Stimulated activated naive CD8-positive, alpha-beta T cell treated with anti-CD3 and anti-CD28 coated beads, Interleukin-15, amount 100 ng/mL, for 72 hours (primary cell): ENCODE data around the gene UST.
"Not testable (repeated sequence)": the region's sequence is repeated elsewhere in the genome, so short reads cannot be mapped to it uniquely, and the experiment has no call there.

Experiments used
- ATAC-seq: fragments of 150-1000 bp; cut with Tn5 transposase; 2 replicates; pipeline ENCODE4 v1.10.0; 2021; ENCODE audit warnings: mild to moderate bottlenecking, moderate library complexity
- DNase-seq, 2 donors: peaks; one replicate each; pipeline ENCODE4 v3.0.0; 2021 to 2022
- H3K27ac Mint-ChIP-seq, 2 donors: one replicate each; pipeline ENCODE4 v1.8.0; 2022; ENCODE audit warnings: mild to moderate bottlenecking in 2 of 2, mixed read lengths in 2 of 2, moderate library complexity in 2 of 2
- H3K27me3 Mint-ChIP-seq: one replicate; pipeline ENCODE4 v1.8.0; 2022; ENCODE audit warnings: mixed read lengths
- H3K4me1 Mint-ChIP-seq: one replicate; pipeline ENCODE4 v1.8.0; 2022; ENCODE audit warnings: mild to moderate bottlenecking, mixed read lengths
- H3K4me3 Mint-ChIP-seq, 2 donors: one replicate each; pipeline ENCODE4 v1.8.0; 2022; ENCODE audit warnings: mild to moderate bottlenecking in 2 of 2, mixed read lengths in 2 of 2, moderate library complexity in 1 of 2
- H3K9me3 Mint-ChIP-seq, 2 donors: one replicate each; pipeline ENCODE4 v1.8.0; 2022; ENCODE audit warnings: mixed read lengths in 2 of 2

The UST gene

DNA sequence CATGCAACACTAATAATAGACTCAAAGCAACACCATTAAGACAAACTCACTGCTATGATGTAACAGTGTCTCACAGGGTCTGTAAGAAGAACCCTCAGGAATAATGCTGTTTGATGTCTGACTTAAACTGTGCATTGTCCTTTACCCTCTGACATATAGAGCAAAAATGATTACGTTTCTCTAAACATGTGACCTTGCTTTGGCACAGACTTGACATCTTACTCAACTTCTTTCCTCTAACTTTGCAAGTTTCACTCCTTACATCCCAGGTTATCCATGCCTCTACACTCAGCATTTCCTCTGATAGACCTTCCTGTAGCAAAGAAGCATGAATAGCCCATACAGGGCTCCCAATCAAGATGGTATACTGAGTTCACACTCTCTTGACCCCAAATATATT, 252.7 kb downstream of the UST start:
- no peaks in the 10 kb centered on the region for H3K27me3 Mint-ChIP-seq
- H3K9me3 Mint-ChIP-seq: peaks cover 11 to 24% of the 10 kb centered on the region in 2 donors
- peaks cover 12% of the 10 kb centered on the region for H3K4me1 Mint-ChIP-seq
- no peak overlapping the region for H3K27ac Mint-ChIP-seq
- H3K4me3 Mint-ChIP-seq: no peak overlapping the region
- no peak for ATAC-seq
- DNase-seq: no peak

GRCh38 chr6:148999929-149000468, 253.2 kb downstream of the UST start:
- Mint-ChIP-seq H3K4me1 (peaks cover 12% of the 10 kb centered on the region), H3K4me3 (peak overlapping the region; percentile 1 to 30), H3K27ac (no peak overlapping the region), H3K27me3 (no peaks in the 10 kb centered on the region), H3K9me3 (peaks cover 11 to 24% of the 10 kb centered on the region in 2 donors)
- peak; percentile 65 for ATAC-seq
- no peak for DNase-seq

DNA sequence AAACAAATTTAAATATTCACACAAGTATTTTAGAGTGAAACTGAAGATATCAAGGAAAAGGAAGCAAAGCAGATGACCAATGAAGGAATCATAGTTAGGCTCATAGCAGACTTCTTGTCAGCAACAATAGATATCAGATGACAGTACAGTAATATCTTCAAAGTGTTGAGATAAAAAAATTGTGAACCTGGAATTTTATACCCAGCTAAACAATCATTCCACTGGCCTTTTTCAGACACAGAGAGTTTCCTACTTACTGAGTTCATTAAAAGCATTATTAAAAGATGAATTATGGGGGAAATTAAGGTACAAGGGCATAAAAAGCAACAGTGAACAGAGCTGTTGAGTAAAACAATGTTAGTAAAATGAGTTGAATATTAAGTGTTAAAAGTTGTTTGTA, 254.6 kb downstream of the UST start:
- ATAC-seq (no peak), DNase-seq (no peak)

DNA sequence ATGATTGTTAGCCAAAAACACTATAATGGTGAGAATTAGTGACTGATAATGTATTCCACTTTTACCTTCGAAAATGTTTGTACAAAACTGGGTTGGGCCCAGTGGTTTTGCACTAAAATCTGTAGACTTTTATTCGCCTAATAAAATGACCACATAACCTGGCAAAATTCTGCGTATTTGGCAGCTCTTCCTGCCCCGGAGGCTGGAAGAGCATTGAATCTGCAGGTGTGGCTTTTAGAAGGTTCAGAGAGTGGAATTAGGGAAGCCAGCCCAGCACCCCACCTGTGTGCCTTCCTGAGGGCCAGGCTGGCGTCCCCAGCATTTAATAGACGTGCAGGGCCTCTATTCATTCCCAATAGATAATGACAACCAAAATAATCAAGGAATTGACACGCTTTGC, 256.7 kb downstream of the UST start:
- Mint-ChIP-seq H3K4me3 (no peak overlapping the region), H3K9me3 (peaks cover 11 to 24% of the 10 kb centered on the region in 2 donors), H3K4me1 (peaks cover 12% of the 10 kb centered on the region), H3K27ac (no peak overlapping the region), H3K27me3 (no peaks in the 10 kb centered on the region)
- DNase-seq: no peak
- ATAC-seq: no peak

More for the DNA sequence above, 254.6 kb downstream of the UST start:
- Mint-ChIP-seq H3K27me3 (no peaks in the 10 kb centered on the region), H3K27ac (no peak overlapping the region), H3K4me3 (no peak overlapping the region), H3K4me1 (peaks cover 12% of the 10 kb centered on the region), H3K9me3 (peaks cover 11 to 24% of the 10 kb centered on the region in 2 donors)

DNA sequence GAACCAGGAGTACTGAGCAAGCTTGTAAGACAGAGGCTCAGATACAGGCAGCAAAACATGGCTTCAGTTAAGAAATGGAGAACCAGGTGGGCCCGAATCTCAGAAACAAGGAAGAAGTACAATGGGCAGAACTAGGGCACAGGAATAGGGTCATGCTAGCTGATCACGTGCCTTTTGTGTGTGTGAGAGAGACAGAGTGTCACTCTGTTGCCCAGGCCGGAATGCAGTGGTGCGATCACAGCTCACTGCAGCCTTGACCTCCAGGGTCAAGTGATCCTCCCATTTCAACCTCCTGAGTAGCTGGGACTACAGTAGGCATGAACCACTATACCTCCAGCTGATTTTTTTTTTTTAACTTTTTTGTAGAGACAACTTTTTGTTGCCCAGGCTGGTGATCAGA, 257.8 kb downstream of the UST start:
- DNase-seq (no peak), ATAC-seq (no peak)
- Mint-ChIP-seq H3K4me3 (no peak overlapping the region), H3K4me1 (peaks cover 9% of the 10 kb centered on the region), H3K27ac (no peak overlapping the region), H3K27me3 (no peaks in the 10 kb centered on the region), H3K9me3 (peaks cover 11 to 22% of the 10 kb centered on the region in 2 donors)

GRCh38 chr6:149006236-149006635, 259.4 kb downstream of the UST start:
- DNase-seq, H3K4me3 Mint-ChIP-seq, H3K9me3 Mint-ChIP-seq, ATAC-seq, H3K27ac Mint-ChIP-seq, H3K27me3 Mint-ChIP-seq, H3K4me1 Mint-ChIP-seq: not testable (repeated sequence)

- no peak overlapping the region for H3K4me3 Mint-ChIP-seq
- H3K9me3 Mint-ChIP-seq: peaks cover 4% of the 10 kb centered on the region in 2 donors
- no peak overlapping the region for H3K27ac Mint-ChIP-seq
- H3K4me1 Mint-ChIP-seq: no peaks in the 10 kb centered on the region
- DNase-seq (no peak), ATAC-seq (no peak)
- no peaks in the 10 kb centered on the region for H3K27me3 Mint-ChIP-seq
Measured at GRCh38 chr6:149006671-149007070, 259.8 kb downstream of the UST start.

DNA sequence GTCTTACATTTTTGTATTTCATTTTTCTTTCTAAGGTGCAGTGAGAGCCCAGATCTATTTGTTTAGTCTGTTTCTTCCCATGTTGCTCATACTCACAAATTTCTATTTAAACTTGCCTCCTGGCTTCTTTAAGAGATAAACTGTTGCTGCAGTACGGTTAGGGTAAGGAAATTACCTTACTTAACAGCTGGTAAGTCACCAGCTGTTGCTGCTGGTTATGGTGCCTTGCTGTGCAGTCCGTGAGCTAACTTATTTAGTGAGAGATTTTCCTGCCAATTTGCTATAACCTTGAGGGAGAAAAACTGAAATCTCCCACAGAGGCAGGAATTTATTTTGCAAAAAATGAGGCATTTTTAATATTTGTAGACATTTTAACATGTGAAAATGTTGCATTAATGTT, 261.0 kb downstream of the UST start:
- no peak for ATAC-seq
- Mint-ChIP-seq H3K27me3 (no peaks in the 10 kb centered on the region), H3K4me3 (no peak overlapping the region), H3K9me3 (no peaks in the 10 kb centered on the region), H3K27ac (no peak overlapping the region), H3K4me1 (no peaks in the 10 kb centered on the region)
- no peak for DNase-seq

DNA sequence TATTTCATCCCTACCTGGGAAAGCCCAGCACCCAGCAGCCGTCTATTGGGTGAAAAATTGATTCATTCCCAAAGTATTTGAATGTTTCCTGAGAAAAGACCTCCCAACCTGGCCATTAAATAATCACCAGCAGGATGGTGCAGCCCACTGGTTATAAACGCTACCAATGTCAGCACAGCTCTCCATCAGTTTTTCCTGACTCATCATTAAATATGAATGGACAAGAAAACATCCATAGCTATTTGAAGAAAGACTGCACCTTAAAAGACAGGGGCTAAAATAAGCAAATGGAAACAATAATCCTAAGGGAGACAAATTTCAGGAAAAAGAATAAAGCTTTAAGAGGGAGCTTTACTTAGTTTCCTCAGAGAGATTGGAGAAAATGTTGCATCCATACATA, 261.9 kb downstream of the UST start:
- Mint-ChIP-seq H3K4me1 (no peaks in the 10 kb centered on the region), H3K27me3 (no peaks in the 10 kb centered on the region), H3K9me3 (no peaks in the 10 kb centered on the region), H3K4me3 (no peak overlapping the region), H3K27ac (no peak overlapping the region)
- no peak for DNase-seq
- ATAC-seq: no peak

DNA sequence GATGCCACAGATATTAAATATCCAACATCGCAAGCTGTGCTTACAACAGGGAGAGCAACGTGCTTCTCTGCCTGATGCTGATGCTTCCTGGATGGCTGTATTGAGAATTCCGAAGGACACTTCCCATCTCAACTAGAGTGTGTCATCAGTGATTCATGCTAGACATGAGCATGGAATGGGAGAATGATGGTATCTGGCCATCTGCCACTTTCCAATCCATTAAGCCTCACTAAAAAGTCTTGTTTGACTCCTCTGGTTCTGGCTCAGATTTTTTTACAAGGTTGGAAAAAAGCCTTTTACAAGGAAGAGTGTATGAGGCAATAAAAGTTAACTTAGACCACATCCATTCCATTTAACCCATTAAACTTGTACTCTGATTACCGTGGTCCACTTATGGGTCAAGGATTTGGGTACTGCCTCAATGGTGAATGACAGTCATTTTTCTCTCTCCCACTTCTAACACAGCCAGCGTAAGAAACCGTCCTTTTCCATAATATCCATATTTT, 265.3 kb downstream of the UST start:
- no peaks in the 10 kb centered on the region for H3K9me3 Mint-ChIP-seq
- DNase-seq: no peak

GRCh38 chr6:149013586-149014344, 266.9 kb downstream of the UST start:
- H3K4me1 Mint-ChIP-seq: no peaks in the 10 kb centered on the region
- no peaks in the 10 kb centered on the region for H3K9me3 Mint-ChIP-seq
- ATAC-seq: no peak
- H3K27ac Mint-ChIP-seq: no peak overlapping the region
- no peak overlapping the region for H3K4me3 Mint-ChIP-seq
- DNase-seq: no peak
- H3K27me3 Mint-ChIP-seq: no peaks in the 10 kb centered on the region

More for the DNA sequence above, 265.3 kb downstream of the UST start:
- Mint-ChIP-seq H3K27me3 (no peaks in the 10 kb centered on the region), H3K4me3 (no peak overlapping the region), H3K27ac (no peak overlapping the region), H3K4me1 (no peaks in the 10 kb centered on the region)
- ATAC-seq: no peak

DNA sequence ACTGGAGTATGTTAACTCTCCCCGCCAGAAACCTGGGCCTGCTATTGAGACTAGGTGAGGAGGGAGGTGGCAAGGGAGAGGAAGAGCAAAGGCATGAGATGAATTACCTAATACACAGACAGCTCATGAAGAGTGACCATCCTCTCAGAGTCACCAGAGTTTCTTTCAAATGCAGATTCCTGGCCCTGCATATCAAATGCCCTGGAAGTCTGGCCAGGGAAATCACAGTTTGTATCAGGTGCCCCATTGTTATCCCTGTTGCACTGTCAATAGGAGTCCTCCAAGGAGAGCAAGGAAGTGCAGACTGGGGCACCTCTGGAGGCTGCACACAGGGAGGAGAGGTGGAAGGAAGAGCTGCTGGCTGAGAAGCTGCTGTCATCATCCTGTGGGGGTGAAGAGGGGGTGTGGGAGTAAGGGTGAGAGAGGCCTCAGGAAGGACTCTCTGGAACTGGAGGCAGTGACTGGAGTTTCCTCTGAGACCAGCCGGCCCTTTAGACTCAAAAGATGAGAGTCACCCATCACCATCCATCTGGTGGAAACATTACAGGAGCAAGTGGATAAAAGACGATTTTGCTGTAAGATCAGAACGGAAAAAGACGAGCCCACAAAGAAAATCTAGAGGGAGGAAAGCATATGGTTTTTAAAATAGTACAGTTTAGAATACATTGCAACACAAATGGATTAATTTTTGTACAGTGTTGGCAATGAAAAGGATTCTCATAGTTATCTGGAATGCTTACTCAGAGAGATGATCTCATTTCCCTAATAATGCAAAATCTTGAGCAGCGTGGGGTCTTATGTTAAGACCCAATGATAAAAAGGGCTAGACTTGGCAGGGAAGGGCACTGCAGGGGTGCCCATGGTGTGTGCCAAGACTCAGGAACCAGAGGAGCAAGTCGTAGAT, 268.1 kb downstream of the UST start:
- ATAC-seq (no peak), DNase-seq (no peak)
- H3K4me3 Mint-ChIP-seq: no peak overlapping the region
- peak overlapping the region in 1 of 2 donors; percentile 63 for H3K27ac Mint-ChIP-seq
- H3K27me3 Mint-ChIP-seq: no peaks in the 10 kb centered on the region
- no peaks in the 10 kb centered on the region for H3K4me1 Mint-ChIP-seq
- H3K9me3 Mint-ChIP-seq: no peaks in the 10 kb centered on the region

DNA sequence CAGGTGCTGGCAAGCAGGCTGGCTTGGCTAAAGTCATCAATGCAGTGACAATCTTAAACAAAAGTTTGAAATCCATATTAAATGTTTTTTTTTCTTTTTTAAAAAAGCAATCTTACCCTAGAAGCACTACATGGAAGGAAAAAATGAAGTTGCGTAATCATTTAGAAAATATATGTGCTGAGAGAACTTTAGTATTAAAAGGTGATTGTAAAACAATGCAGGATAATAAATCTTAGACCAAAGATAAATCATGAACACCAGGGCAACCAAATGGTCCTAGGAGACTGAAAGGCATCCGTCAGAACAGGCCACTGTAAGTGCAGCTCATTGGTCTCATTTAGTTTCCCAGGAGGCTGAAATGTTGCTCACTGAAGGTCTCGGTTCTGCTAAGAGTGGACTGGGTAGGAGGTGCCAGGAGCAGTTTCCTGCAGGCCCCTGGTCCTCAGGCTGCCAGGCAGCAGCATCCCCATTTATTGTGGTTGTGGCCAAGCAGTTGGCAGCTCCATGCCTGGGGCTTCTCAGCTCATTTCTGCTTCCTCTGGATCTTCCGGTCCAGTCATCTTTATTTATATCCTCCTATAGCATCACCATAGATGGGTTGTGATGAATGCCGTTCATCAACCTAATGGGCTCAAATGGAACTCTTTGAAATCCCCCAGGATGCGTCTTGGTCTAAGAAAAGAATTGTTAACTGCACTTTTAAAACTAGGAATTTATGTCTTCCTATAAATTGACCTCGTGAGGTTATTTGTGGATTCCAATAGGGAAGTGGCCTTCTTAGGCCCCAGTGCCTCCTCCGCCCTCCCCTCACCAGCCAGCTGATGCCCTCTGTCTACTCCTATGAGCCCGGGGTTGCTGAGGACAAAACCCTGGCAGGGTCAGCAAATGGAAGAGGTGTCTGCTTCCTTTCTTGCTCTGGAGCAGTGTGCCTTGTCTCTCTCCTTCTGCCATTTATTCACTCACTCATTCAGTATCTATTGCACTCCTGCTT, 269.0 kb downstream of the UST start:
- ATAC-seq (no peak), DNase-seq (no peak)
- Mint-ChIP-seq H3K4me3 (no peak overlapping the region), H3K27me3 (no peaks in the 10 kb centered on the region), H3K27ac (peak overlapping the region in 1 of 2 donors; percentile 63), H3K9me3 (no peaks in the 10 kb centered on the region), H3K4me1 (no peaks in the 10 kb centered on the region)

DNA sequence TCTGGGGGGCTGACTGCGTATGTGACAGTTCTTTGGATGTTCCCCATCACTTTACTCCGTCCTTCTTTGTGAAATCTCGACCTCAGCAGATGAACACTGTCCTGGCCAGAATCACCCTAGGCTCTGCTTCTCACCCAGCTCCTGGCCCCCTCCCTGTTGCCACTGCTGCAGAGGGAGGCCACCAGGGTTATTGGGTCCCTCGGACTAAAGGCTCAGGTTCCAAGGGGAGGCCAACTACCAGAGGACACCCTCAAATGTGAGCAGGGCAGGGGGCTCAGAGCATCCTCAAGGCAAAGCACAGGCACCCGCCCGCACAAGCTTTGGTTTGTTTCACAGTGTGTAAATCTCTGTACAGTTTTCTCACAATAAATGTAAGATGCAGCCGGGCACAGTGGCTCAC, 269.9 kb downstream of the UST start:
- Mint-ChIP-seq H3K27me3 (no peaks in the 10 kb centered on the region), H3K9me3 (no peaks in the 10 kb centered on the region), H3K27ac (no peak overlapping the region), H3K4me3 (no peak overlapping the region), H3K4me1 (no peaks in the 10 kb centered on the region)
- DNase-seq: no peak
- no peak for ATAC-seq

DNA sequence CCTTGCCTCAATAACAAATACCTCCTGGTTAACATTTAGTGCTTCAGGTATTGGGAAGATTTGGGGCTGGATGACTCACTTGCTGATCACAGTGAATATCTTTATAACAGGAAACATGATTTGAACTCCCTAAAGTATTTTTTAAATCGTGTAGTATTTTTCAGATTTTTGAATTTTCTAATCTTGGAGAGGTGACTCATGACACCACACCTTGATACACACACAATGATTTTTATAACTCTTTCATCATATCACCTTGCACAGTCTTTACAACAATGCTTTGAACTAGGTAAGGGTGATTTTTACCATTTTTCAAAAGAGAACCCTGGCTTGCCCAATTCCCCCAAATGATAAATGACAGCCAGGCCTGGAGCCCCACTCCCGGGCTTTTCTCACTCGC, 273.5 kb downstream of the UST start:
- Mint-ChIP-seq H3K9me3 (no peaks in the 10 kb centered on the region), H3K27ac (no peak overlapping the region), H3K27me3 (no peaks in the 10 kb centered on the region), H3K4me1 (no peaks in the 10 kb centered on the region), H3K4me3 (no peak overlapping the region)
- ATAC-seq (no peak), DNase-seq (no peak)
